Measurements from ENCODE around the gene DNAJA3. TPM values are rescaled to one million over a fixed set of nuclear protein-coding genes. Genes with fewer than 3 reads are reported as not detected.

The DNAJA3 gene
- total RNA-seq, 2 donors from 2014 or later = 26.4 to 29.1 TPM

GRCh38 chr16:4403133-4403949 is 22.3 kb upstream of the DNAJA3 start:
- intact Hi-C loops (cut with DNase I) = loop anchor here (10.0 kb wide), 2 partner anchors 109 to 209 kb away; no protein-coding TSS in a partner anchor
- Histone ChIP-seq H3K36me3 (replicated peaks in 1 of 2; ENCODE audit: insufficient read depth in 1 of 2, low read depth in 2 of 2) (no peaks in the 10 kb centered on the region), H3K27me3 (no peaks in the 10 kb centered on the region), H3K4me3 (no peak overlapping the region), H3K9me3 (no peaks in the 10 kb centered on the region), H3K27ac (no peak overlapping the region), H3K4me1 (peaks cover 7% of the 10 kb centered on the region)
- ATAC-seq (no peak), DNase-seq (no peak)
- TF ChIP-seq POLR2A (IDR thresholded peaks at IDR 0.05) (no peak), CTCF (IDR thresholded peaks at IDR 0.05) (no peak)
- WGBS, 2 donors = 79 to 91% methylated on average over 10 to 20 of the region's 24 CpGs

GRCh38 chr16:4404247-4404966 is 21.3 kb upstream of the DNAJA3 start:
- no peaks in the 10 kb centered on the region for H3K9me3 ChIP-seq
- TF ChIP-seq CTCF (IDR thresholded peaks at IDR 0.05) (peak in 6 of 7 experiments; percentile 20 to 75 (median 38)), POLR2A (IDR thresholded peaks at IDR 0.05) (no peak)
- peaks cover 7% of the 10 kb centered on the region for H3K4me1 ChIP-seq
- DNase-seq = peak in 3 of 4 donors; percentile 47 to 61 (median 48)
- 68 to 81% methylated on average over 18 to 20 of the region's 20 CpGs for WGBS, 2 donors
- ATAC-seq = no peak
- H3K36me3 ChIP-seq (replicated peaks in 1 of 2; ENCODE audit: insufficient read depth in 1 of 2, low read depth in 2 of 2) = no peaks in the 10 kb centered on the region
- no peaks in the 10 kb centered on the region for H3K27me3 ChIP-seq
- no peak overlapping the region for H3K4me3 ChIP-seq
- intact Hi-C loops (cut with DNase I) = loop anchor here (10.0 kb wide), 2 partner anchors 110 to 210 kb away; no protein-coding TSS in a partner anchor
- H3K27ac ChIP-seq = no peak overlapping the region

- DNase-seq = no peak
- H3K9me3 ChIP-seq = no peaks in the 10 kb centered on the region
- no peak for ATAC-seq
- intact Hi-C loops (cut with DNase I) = loop anchor here (10.0 kb wide), 2 partner anchors 110 to 210 kb away; no protein-coding TSS in a partner anchor
- peaks cover 7% of the 10 kb centered on the region for H3K4me1 ChIP-seq
- H3K36me3 ChIP-seq (replicated peaks in 1 of 2; ENCODE audit: insufficient read depth in 1 of 2, low read depth in 2 of 2) = no peaks in the 10 kb centered on the region
- no peaks in the 10 kb centered on the region for H3K27me3 ChIP-seq
- no peak overlapping the region for H3K27ac ChIP-seq
- WGBS, 2 donors = 84 to 89% methylated on average over 11 to 24 of the region's 24 CpGs
- H3K4me3 ChIP-seq = no peak overlapping the region
- TF ChIP-seq CTCF (IDR thresholded peaks at IDR 0.05) = no peak
- no peak for TF ChIP-seq POLR2A (IDR thresholded peaks at IDR 0.05)
These were observed 20.5 kb upstream of the DNAJA3 start for GRCh38 chr16:4404967-4405696.

- Histone ChIP-seq H3K27ac (no peak overlapping the region), H3K4me3 (no peak overlapping the region), H3K36me3 (replicated peaks in 1 of 2; ENCODE audit: insufficient read depth in 1 of 2, low read depth in 2 of 2) (no peaks in the 10 kb centered on the region), H3K4me1 (peaks cover 7% of the 10 kb centered on the region), H3K27me3 (no peaks in the 10 kb centered on the region), H3K9me3 (no peaks in the 10 kb centered on the region)
- TF ChIP-seq POLR2A (IDR thresholded peaks at IDR 0.05) = no peak
- no peak for TF ChIP-seq CTCF (IDR thresholded peaks at IDR 0.05)
- DNase-seq (peak in 1 of 4 donors; percentile 38), ATAC-seq (peak; percentile 31)
- WGBS, 2 donors = 84 to 98% methylated on average over 7 to 22 of the region's 22 CpGs
- intact Hi-C loops (cut with DNase I) = loop anchor here (10.0 kb wide), 2 partner anchors 113 to 213 kb away; no protein-coding TSS in a partner anchor
These were observed 17.9 kb upstream of the DNAJA3 start for GRCh38 chr16:4407543-4408322.

All from body of pancreas (tissue), 4 donors.